Testis (tissue), 3 donors: ENCODE measurements around the gene SIPA1L3. TPM values are rescaled to one million over a fixed set of nuclear protein-coding genes. Genes with fewer than 3 reads are reported as not detected.
"Not testable (repeated sequence)": the region's sequence is repeated elsewhere in the genome, so short reads cannot be mapped to it uniquely, and the experiment has no call there.

ENCODE experiments used
- DNase-seq: peaks from one replicate; pipeline ENCODE4 v3.0.0-alpha.2; 2019
- H3K27ac ChIP-seq, 2 donors: fragments of 200-600 bp; sonication (generic); one replicate each; pipeline ENCODE4 v1.5.1; 2019
- H3K27me3 ChIP-seq: fragments of 200-600 bp; sonication (generic); one replicate; pipeline ENCODE4 v1.5.1; 2019
- H3K36me3 ChIP-seq: fragments of 200-600 bp; sonication (generic); one replicate; pipeline ENCODE4 v1.5.1; 2017; ENCODE audit warnings: low read depth; ENCODE audit errors: missing control alignments
- H3K4me1 ChIP-seq: fragments of 200-600 bp; sonication (generic); one replicate; pipeline ENCODE4 v1.5.1; 2019
- H3K4me3 ChIP-seq, 2 donors: fragments of 200-600 bp; sonication (generic); one replicate each; pipeline ENCODE4 v1.5.1; 2017 to 2019
- H3K9me3 ChIP-seq: fragments of 200-600 bp; sonication (generic); one replicate; pipeline ENCODE4 v1.5.1; 2017
- POLR2A ChIP-seq: fragments of 450-650 bp; IDR thresholded peaks from one replicate; pipeline ENCODE4 v1.6.1; 2017; ENCODE audit warnings: antibody characterized with exemption, mild to moderate bottlenecking, moderate library complexity
- WGBS, 2 donors: methylation state at CpG; one replicate each; pipeline ENCODE4 v1.1.5; 2018; 5-methylcytosine and 5-hydroxymethylcytosine counted together
- intact Hi-C: fragments of 100-400 bp; cut with DNase I; formaldehyde crosslinking; loops from one replicate; pipeline ENCODE4 v1.15.1; 2023; ENCODE audit warnings: low total_unique reads
- polyA plus RNA-seq: library from polyadenylated mRNA; stranded (reverse); fragments of 350-450 nt; fragmentation: Illumina TruSeq; extraction: RNeasy Lipid Tissue Mini Kit (QIAGEN cat#74804); gene quantifications from one replicate; pipeline ENCODE4 v1.2.3, GENCODE V29; 2014; ENCODE audit warnings: low read depth, low replicate concordance; ENCODE audit not compliant: insufficient read depth
- total RNA-seq, 2 donors: library from RNA; depleted of rRNA; stranded (reverse); fragments of >200 nt; gene quantifications; one replicate each; pipeline ENCODE4 v1.2.3, GENCODE V29; 2016
- TF ChIP-seq, protein P1 (sequence below), 3 experiments: fragments of 450-650 bp in 2 of 3; fragments of 200-600 bp in 1 of 3; sonication (generic) in 1 of 3; IDR thresholded peaks; one replicate each; pipeline ENCODE4 v1.5.1; 2016 to 2019; ENCODE audit warnings: antibody characterized with exemption in 3 of 3, mild to moderate bottlenecking in 2 of 3, moderate library complexity in 1 of 3

The SIPA1L3 gene
- total and polyA plus RNA-seq, 3 donors from 2014 or later = 21.1 to 47.6 (median 43.7) TPM

DNA sequence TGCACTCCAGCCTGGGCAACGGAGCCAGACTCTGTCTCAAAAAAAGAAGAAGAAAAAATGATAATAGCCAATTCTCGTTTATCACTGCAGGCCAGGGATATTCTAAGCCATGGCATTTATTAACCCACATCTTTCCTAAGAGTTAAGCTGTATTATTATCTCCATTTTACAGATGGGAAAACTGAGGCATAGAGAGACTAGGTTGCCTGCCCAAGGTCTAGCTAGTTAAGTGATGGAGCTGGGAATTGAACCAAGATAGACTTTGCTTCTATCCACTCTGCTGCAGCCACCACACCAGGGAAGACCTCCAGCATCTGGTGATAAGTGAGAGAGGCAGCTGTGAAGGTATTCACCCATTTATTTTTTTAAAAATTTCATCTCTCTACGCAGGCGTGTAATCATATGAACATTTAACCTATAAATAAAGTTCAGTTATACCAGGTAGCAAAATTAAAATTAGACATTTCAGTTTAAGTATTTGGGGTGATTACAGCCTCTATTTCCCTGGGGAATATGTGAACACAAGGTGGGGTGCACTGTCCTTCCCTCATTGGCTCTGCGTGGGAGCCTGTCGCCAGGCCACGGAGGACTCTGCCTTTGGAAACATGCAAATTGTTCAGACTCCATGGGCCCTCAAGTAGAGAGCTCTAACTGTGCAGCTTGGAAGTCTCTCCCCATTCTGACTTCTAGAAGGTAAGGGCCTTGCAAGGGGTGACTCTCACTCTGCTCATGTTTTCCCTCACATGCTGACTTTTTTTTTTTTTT, 157.8 kb downstream of the SIPA1L3 start:
- 89 to 94% methylated on average over 7 of the region's 7 CpGs for WGBS, 2 donors

DNA sequence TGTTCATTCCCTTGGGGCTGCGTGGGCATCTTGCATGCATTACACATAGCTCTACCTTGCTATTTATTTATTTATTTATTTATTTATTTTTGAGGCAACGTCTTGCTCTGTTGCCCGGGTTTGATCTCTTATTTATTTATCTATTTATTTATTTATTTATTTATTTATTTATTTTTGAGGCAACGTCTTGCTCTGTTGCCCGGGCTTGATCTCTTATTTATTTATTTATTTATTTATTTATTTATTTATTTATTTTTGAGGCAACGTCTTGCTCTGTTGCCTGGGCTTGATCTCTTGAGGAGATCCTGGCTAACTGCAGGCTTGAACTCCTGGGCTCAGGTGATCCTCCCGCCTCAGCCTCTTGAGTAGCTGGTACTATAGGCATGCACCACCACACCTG, 158.8 kb downstream of the SIPA1L3 start:
- intact Hi-C loops, H3K27me3 ChIP-seq, H3K27ac ChIP-seq, H3K4me3 ChIP-seq, DNase-seq, H3K9me3 ChIP-seq, H3K4me1 ChIP-seq, H3K36me3 ChIP-seq: not testable (repeated sequence)
- WGBS, 2 donors = 92 to 93% methylated on average over 7 of the region's 7 CpGs

More for the DNA sequence above, 157.8 kb downstream of the SIPA1L3 start:
- TF ChIP-seq, protein P1, sequence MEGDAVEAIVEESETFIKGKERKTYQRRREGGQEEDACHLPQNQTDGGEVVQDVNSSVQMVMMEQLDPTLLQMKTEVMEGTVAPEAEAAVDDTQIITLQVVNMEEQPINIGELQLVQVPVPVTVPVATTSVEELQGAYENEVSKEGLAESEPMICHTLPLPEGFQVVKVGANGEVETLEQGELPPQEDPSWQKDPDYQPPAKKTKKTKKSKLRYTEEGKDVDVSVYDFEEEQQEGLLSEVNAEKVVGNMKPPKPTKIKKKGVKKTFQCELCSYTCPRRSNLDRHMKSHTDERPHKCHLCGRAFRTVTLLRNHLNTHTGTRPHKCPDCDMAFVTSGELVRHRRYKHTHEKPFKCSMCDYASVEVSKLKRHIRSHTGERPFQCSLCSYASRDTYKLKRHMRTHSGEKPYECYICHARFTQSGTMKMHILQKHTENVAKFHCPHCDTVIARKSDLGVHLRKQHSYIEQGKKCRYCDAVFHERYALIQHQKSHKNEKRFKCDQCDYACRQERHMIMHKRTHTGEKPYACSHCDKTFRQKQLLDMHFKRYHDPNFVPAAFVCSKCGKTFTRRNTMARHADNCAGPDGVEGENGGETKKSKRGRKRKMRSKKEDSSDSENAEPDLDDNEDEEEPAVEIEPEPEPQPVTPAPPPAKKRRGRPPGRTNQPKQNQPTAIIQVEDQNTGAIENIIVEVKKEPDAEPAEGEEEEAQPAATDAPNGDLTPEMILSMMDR (IDR thresholded peaks at IDR 0.05) = no peak
- TF ChIP-seq POLR2A = no peak
- intact Hi-C loops = no loop called here
- Histone ChIP-seq H3K27me3 (no peaks in the 10 kb centered on the region), H3K36me3 (no peaks in the 10 kb centered on the region), H3K4me3 (no peak overlapping the region), H3K27ac (no peak overlapping the region), H3K9me3 (no peaks in the 10 kb centered on the region), H3K4me1 (no peaks in the 10 kb centered on the region)
- no peak for DNase-seq

DNA sequence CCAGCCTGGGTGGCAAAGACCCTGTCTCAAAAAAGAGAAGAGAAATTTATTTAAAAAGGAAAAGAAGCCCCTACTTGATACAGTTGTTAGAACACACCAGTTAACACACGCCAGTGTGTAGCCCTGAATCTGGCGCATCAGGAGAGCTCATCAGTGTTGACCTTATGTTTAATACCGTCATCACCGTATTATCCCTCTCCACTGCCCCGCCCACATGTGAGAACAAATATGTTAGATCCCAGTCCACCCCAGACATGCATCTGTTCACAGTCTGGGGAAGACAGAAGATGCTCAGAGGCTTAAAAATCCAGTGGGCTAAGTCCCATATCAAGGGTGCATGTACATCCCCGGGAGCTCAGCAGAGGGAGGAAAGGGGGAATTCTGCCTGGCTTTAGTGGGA, 161.8 kb downstream of the SIPA1L3 start:
- no peak overlapping the region for H3K4me3 ChIP-seq
- no peaks in the 10 kb centered on the region for H3K4me1 ChIP-seq
- no peak for TF ChIP-seq POLR2A
- TF ChIP-seq, protein P1 (IDR thresholded peaks at IDR 0.05) = no peak
- 88 to 97% methylated on average over 6 of the region's 6 CpGs for WGBS, 2 donors
- H3K27me3 ChIP-seq = no peaks in the 10 kb centered on the region
- no peaks in the 10 kb centered on the region for H3K9me3 ChIP-seq
- DNase-seq = no peak
- H3K36me3 ChIP-seq = no peaks in the 10 kb centered on the region
- H3K27ac ChIP-seq = no peak overlapping the region
- intact Hi-C loops = no loop called here

DNA sequence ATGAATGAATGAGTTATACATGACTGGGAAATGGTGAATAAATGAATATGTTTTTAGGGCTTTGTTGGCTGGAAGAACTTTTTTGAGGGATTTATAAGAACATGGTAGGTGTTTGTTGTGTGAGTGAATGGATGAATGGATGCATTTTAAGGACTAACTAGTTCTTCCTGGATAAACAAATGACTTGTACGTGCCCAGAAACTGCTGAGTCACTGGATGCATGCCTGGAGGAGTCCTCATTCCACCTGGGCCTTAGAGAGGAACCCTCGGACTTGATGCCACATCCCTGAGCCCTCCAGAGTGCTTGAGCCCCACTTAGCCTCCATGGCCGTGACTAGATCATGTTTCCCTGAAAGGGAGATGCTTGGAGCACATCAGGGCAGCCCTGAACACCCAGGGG, 163.6 kb downstream of the SIPA1L3 start:
- H3K4me3 ChIP-seq = no peak overlapping the region
- H3K4me1 ChIP-seq = no peaks in the 10 kb centered on the region
- H3K9me3 ChIP-seq = no peaks in the 10 kb centered on the region
- DNase-seq = no peak
- WGBS, 2 donors = 71 to 75% methylated on average over 3 of the region's 3 CpGs
- no peaks in the 10 kb centered on the region for H3K27me3 ChIP-seq
- intact Hi-C loops = no loop called here
- TF ChIP-seq, protein P1 (IDR thresholded peaks at IDR 0.05) = no peak
- TF ChIP-seq POLR2A = no peak
- no peak overlapping the region for H3K27ac ChIP-seq
- H3K36me3 ChIP-seq = no peaks in the 10 kb centered on the region

DNA sequence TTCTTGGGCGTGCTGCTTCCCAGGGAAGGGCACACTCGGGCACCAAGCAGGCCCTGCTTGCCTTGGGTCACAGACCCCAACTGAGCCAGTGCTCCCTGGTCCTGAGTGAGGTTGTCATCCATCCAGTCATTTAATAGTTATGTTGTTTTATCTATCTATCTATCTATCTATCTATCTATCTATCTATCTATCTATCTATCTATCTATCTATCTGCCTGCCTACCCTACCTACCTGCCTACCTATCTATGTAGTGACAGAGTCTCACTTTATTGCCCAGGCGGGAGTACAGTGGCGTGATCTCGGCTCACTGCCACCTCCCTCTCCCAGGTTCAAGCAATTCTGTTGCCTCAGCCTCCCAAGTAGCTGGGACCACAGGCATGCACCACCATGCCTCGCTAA, 164.0 kb downstream of the SIPA1L3 start:
- H3K9me3 ChIP-seq, H3K27me3 ChIP-seq, H3K27ac ChIP-seq, H3K4me1 ChIP-seq, H3K4me3 ChIP-seq, intact Hi-C loops, DNase-seq, H3K36me3 ChIP-seq: not testable (repeated sequence)
- WGBS, 2 donors = 95 to 100% methylated on average over 6 of the region's 6 CpGs

DNA sequence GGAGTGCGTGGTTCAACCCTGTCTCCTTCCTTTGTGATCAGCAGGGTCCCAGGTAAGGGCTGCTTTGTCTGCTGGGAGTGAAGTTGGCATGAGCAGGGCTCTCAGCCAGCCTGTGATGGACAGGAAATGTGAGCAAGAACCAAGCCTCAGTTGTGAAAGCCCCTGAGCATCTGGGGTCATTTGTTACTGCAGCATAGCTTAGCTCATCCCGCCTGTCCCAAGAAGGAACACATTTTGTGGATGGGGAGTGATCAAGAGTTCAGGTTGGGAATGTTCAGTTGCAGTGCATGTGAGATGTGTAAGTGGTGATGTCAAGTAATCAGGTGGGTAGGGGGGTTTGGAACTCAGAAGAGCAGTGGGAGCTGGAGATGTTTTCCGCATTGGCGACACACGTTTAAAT, 164.6 kb downstream of the SIPA1L3 start:
- H3K27ac ChIP-seq = no peak overlapping the region
- no peaks in the 10 kb centered on the region for H3K4me1 ChIP-seq
- WGBS, 2 donors = 92 to 97% methylated on average over 5 of the region's 5 CpGs
- no peak overlapping the region for H3K4me3 ChIP-seq
- no peak for TF ChIP-seq POLR2A
- intact Hi-C loops = no loop called here
- H3K9me3 ChIP-seq = no peaks in the 10 kb centered on the region
- H3K27me3 ChIP-seq = no peaks in the 10 kb centered on the region
- DNase-seq = no peak
- no peaks in the 10 kb centered on the region for H3K36me3 ChIP-seq
